Smooth muscle cell (in vitro differentiated cells): ENCODE results near the gene KCNC1. TPM values are rescaled to one million over a fixed set of nuclear protein-coding genes. Genes with fewer than 3 reads are reported as not detected.
A peak's percentile ranks its signal among the peaks of the same experiment; 100 is the strongest.

ENCODE experiments used
- DNase-seq: peaks from one replicate; lab custom pipeline; 2025; ENCODE audit not compliant: unreplicated experiment; lab: John Stamatoyannopoulos, UW
- H2AFZ ChIP-seq: fragments of 200-600 bp; sonication (generic); 2 replicates; pipeline ENCODE4 v1.6.0; 2016; ENCODE audit warnings: antibody characterized with exemption, low read depth, mild to moderate bottlenecking
- H3F3A ChIP-seq: fragments of 200-600 bp; sonication (generic); 2 replicates; pipeline ENCODE4 v1.6.0; 2017; ENCODE audit warnings: antibody characterized with exemption, low read depth
- H3K27ac ChIP-seq: fragments of 200-600 bp; sonication (generic); 2 replicates; pipeline ENCODE4 v1.5.1; 2016; ENCODE audit warnings: low read depth, mild to moderate bottlenecking
- H3K27me3 ChIP-seq: fragments of 200-600 bp; sonication (generic); 2 replicates; pipeline ENCODE4 v1.6.1; 2016; ENCODE audit warnings: low read depth, mild to moderate bottlenecking
- H3K36me3 ChIP-seq: fragments of 200-600 bp; sonication (generic); 2 replicates; pipeline ENCODE4 v1.5.1; 2016; ENCODE audit warnings: low read depth
- H3K4me1 ChIP-seq: fragments of 200-600 bp; sonication (generic); 2 replicates; pipeline ENCODE4 v1.5.1; 2016; ENCODE audit warnings: low read depth
- H3K4me2 ChIP-seq: fragments of 200-600 bp; sonication (generic); 2 replicates; pipeline ENCODE4 v1.6.0; 2016; ENCODE audit warnings: mild to moderate bottlenecking
- H3K4me3 ChIP-seq: fragments of 200-600 bp; sonication (generic); 2 replicates; pipeline ENCODE4 v1.5.1; 2016; ENCODE audit warnings: mild to moderate bottlenecking
- H3K79me2 ChIP-seq: fragments of 200-600 bp; sonication (generic); 2 replicates; pipeline ENCODE4 v1.6.0; 2016; ENCODE audit warnings: low read depth, mild to moderate bottlenecking
- H3K9ac ChIP-seq: fragments of 200-600 bp; sonication (generic); 2 replicates; pipeline ENCODE4 v1.6.0; 2016; ENCODE audit warnings: low read depth
- H3K9me3 ChIP-seq: fragments of 200-600 bp; sonication (generic); replicated peaks from 2 replicates; pipeline ENCODE4 v1.5.1; 2016; ENCODE audit warnings: low read depth
- H4K20me1 ChIP-seq: fragments of 200-600 bp; sonication (generic); 2 replicates; pipeline ENCODE4 v1.6.0; 2016; ENCODE audit warnings: low read depth
- CTCF ChIP-seq: fragments of 200-600 bp; sonication (generic); IDR thresholded peaks from 2 replicates; pipeline ENCODE4 v1.5.1; 2017; ENCODE audit warnings: borderline replicate concordance, mild to moderate bottlenecking, antibody characterized with exemption; ENCODE audit not compliant: insufficient read depth, poor library complexity, severe bottlenecking
- WGBS: methylation state at CpG from one replicate; pipeline ENCODE4 v1.1.7; 2016; ENCODE audit warnings: low lambda C conversion rate; 5-methylcytosine and 5-hydroxymethylcytosine counted together
- polyA plus RNA-seq: library from polyadenylated mRNA; unstranded; fragments of >200 nt; fragmentation: Nextera tagmentation; extraction: Ambion mirVana; gene quantifications from 2 replicates; pipeline ENCODE4 v1.2.1, GENCODE V29; 2016
- total RNA-seq: library from RNA; depleted of rRNA; stranded (reverse); fragments of >200 nt; gene quantifications from 2 replicates; pipeline ENCODE4 v1.2.3, GENCODE V29; 2014

KCNC1 gene
- total and polyA plus RNA-seq, 2 experiments from 2014 or later, result not detected

- H3K27ac ChIP-seq, result no peak overlapping the region
- H2AFZ ChIP-seq, result no peak overlapping the region
- DNase-seq, result no peak
- no peaks in the 10 kb centered on the region for H3K79me2 ChIP-seq
- H4K20me1 ChIP-seq, result no peaks in the 10 kb centered on the region
- no peaks in the 10 kb centered on the region for H3F3A ChIP-seq
- no peak overlapping the region for H3K4me2 ChIP-seq
- H3K27me3 ChIP-seq, result peaks cover 37% of the 10 kb centered on the region
- no peak for TF ChIP-seq CTCF
- no peaks in the 10 kb centered on the region for H3K9me3 ChIP-seq
- H3K9ac ChIP-seq, result no peak overlapping the region
- H3K4me1 ChIP-seq, result no peaks in the 10 kb centered on the region
- WGBS, result 77% methylated on average over 5 of the region's 5 CpGs
- H3K36me3 ChIP-seq, result no peaks in the 10 kb centered on the region
- no peak overlapping the region for H3K4me3 ChIP-seq
Measured at GRCh38 chr11:17753153-17753552, 18.6 kb downstream of the KCNC1 start.

DNA sequence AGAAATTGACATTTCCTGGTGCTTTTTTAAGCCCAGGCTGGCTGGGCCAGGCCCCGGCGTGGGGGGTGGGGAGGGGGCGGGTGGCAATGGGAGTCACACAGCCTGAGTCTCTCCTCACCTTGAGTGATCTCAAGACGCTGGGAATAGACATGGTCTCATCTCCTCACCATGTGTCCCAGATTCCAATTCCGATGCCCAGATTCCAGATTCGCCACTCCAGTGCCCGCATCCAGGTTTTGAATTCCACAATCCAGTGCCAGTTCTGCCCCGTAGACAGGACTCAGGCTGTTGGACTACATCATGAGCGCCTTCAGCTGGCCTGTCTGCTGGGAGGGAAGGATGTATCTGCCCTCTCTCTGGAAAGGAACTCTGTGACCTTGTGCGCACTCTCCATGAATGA, 19.1 kb downstream of the KCNC1 start:
- DNase-seq, result no peak
- no peak overlapping the region for H3K4me2 ChIP-seq
- no peak overlapping the region for H3K4me3 ChIP-seq
- no peak overlapping the region for H3K27ac ChIP-seq
- no peaks in the 10 kb centered on the region for H3F3A ChIP-seq
- no peaks in the 10 kb centered on the region for H3K79me2 ChIP-seq
- H3K9me3 ChIP-seq, result no peaks in the 10 kb centered on the region
- no peak for TF ChIP-seq CTCF
- H3K36me3 ChIP-seq, result no peaks in the 10 kb centered on the region
- H3K27me3 ChIP-seq, result peaks cover 39% of the 10 kb centered on the region
- WGBS, result 91% methylated on average over 10 of the region's 10 CpGs
- no peak overlapping the region for H2AFZ ChIP-seq
- H3K9ac ChIP-seq, result no peak overlapping the region
- H4K20me1 ChIP-seq, result no peaks in the 10 kb centered on the region
- no peaks in the 10 kb centered on the region for H3K4me1 ChIP-seq

DNA sequence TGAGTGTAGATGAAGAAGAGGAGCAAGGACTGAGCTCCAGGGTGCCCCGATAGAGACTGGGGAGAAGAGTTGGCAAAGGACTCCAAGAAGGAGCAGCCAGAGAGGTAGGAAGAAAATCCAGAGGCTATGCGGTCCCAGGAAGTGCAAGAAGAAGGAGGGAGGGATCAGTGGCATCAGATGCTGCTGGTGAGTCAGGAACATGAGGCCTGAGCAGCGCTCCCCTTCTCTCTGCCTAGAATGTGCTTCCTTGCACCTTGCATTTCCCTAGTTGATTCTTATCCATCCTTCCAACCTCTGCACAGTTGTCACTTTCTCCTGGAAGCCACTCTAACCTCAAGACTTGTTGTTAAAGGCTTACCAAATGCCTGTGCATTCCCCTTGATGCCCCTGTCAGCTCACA, 21.3 kb downstream of the KCNC1 start:
- WGBS, result 96% methylated on average over 3 of the region's 3 CpGs
- no peak overlapping the region for H3K4me3 ChIP-seq
- no peaks in the 10 kb centered on the region for H3K36me3 ChIP-seq
- no peaks in the 10 kb centered on the region for H4K20me1 ChIP-seq
- H3F3A ChIP-seq, result no peaks in the 10 kb centered on the region
- no peak overlapping the region for H3K27ac ChIP-seq
- no peak overlapping the region for H3K9ac ChIP-seq
- peaks cover 3% of the 10 kb centered on the region for H3K9me3 ChIP-seq
- H3K79me2 ChIP-seq, result no peaks in the 10 kb centered on the region
- H3K27me3 ChIP-seq, result peaks cover 42% of the 10 kb centered on the region
- DNase-seq, result no peak
- TF ChIP-seq CTCF, result no peak
- no peaks in the 10 kb centered on the region for H3K4me1 ChIP-seq
- H3K4me2 ChIP-seq, result no peak overlapping the region
- no peak overlapping the region for H2AFZ ChIP-seq

DNA sequence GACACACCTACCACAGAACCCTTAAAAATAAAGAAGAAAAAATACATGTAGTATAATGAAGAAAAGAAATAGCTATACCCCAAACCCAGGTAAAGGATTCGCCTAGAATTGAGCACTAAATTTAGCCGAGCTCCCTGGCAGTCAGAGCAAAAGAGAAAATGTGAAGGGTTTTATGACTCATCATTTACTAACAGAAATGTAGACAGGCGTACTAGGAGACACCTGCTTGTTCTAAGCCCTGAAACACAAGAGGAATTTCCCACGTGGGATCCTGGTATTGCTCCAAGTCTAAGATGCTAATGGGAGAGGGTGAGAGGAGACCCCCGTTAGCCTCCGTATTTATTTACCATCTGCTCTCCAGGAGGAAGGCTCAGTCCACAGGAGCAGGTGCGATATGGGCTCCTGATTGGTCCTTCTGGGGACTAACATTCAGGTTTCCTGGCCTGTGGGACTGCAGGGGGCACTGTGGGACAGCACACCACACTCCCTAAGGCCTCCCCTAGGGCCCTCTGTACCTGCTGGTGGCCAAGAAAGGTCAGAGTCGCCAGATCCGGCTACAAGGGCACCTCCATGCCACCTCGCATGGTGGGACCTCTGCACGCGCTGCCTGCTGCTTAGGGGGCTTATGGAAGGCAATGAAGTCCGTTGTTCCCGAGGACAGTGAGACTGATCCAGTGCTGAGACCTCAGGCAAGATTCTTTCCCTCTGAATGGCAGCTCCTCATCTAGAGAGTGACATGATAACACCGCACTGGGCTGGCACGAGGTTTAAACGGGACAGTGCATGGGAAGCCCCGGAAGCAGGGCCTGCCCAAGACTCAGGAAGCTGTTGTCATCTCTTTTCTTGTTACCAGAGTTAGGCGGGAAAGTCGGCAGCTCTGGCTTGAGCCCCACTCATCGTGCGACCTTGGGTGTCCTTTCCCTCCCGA, 25.8 kb downstream of the KCNC1 start:
- H3K79me2 ChIP-seq, result no peaks in the 10 kb centered on the region
- no peak overlapping the region for H3K4me3 ChIP-seq

More for the DNA sequence above, 25.8 kb downstream of the KCNC1 start:
- Histone ChIP-seq H3K27ac (no peak overlapping the region), H3F3A (no peaks in the 10 kb centered on the region), H3K9ac (no peak overlapping the region), H3K4me2 (no peak overlapping the region), H3K36me3 (no peaks in the 10 kb centered on the region), H3K27me3 (peaks cover 19% of the 10 kb centered on the region), H3K4me1 (peaks cover 6% of the 10 kb centered on the region), H2AFZ (no peak overlapping the region), H4K20me1 (no peaks in the 10 kb centered on the region), H3K9me3 (peaks cover 3% of the 10 kb centered on the region)
- 55% methylated on average over 23 of the region's 23 CpGs for WGBS
- no peak for DNase-seq
- TF ChIP-seq CTCF, result peak; percentile 40
